GM12878 (cell line): ENCODE data around the gene MS4A2. TPM values are rescaled to one million over a fixed set of nuclear protein-coding genes. Genes with fewer than 3 reads are reported as not detected.

Source experiments
- ATAC-seq: fragments of 200-7000 bp; cut with Tn5 transposase; 3 replicates; pipeline ENCODE4 v1.9.1; 2020; ENCODE audit warnings: mild to moderate bottlenecking, moderate library complexity
- BruUV-seq: library from RNA; stranded (reverse); fragments of 400-500 nt; replicated peaks from 2 replicates; lab custom pipeline; 2021; lab: Mats Ljungman, UMichigan
- CTCF ChIA-PET: fragments of 300-600 bp; sonication (Branson Sonifier 250); formaldehyde crosslinking; extraction: SDS; loops from one replicate; lab custom pipeline; 2021; ENCODE audit warnings: inconsistent platforms; lab: Yijun Ruan, JAX
- POLR2A ChIA-PET: fragments of 350-600 bp; formaldehyde crosslinking; extraction: SDS; loops from one replicate; lab custom pipeline; 2021; ENCODE audit warnings: inconsistent platforms; lab: Charles Lee
- RAD21 ChIA-PET: fragments of 300-600 bp; sonication (Branson Sonifier 250); formaldehyde crosslinking; loops from one replicate; lab custom pipeline; 2023; ENCODE audit warnings: antibody characterized with exemption; ENCODE audit not compliant: unreplicated experiment; lab: Charles Lee
- SMC1A ChIA-PET: fragments of 300-600 bp; sonication (Branson Sonifier 250); formaldehyde crosslinking; loops from one replicate; lab custom pipeline; 2023; ENCODE audit not compliant: unreplicated experiment, uncharacterized antibody; lab: Charles Lee
- DNase-seq: peaks from one replicate; pipeline ENCODE4 v3.0.0-alpha.2; 2011; ENCODE audit warnings: low read depth, low spot score
- FAIRE-seq: peaks from 3 replicates; lab custom pipeline; 2011; peaks lifted over from hg19 to GRCh38; lab: Jason Lieb, UNC
- H2AFZ ChIP-seq: 2 replicates; pipeline ENCODE4 v1.6.0; 2011; ENCODE audit warnings: low read depth, low read length, control low read depth; ENCODE audit not compliant: control insufficient read depth
- H3K27ac ChIP-seq: 2 replicates; pipeline ENCODE4 v1.5.1; 2011; ENCODE audit warnings: control low read depth; ENCODE audit not compliant: control insufficient read depth, insufficient read depth
- H3K27me3 ChIP-seq, 2 experiments: replicated peaks in 1 of 2; 2 replicates each; pipeline versions ENCODE4 v1.6.0 to v1.6.1; 2011; ENCODE audit warnings: low read length in 1 of 2; ENCODE audit not compliant: control insufficient read depth in 2 of 2, insufficient read depth in 2 of 2
- H3K36me3 ChIP-seq, 2 experiments: 2 replicates each; pipeline ENCODE4 v1.5.1; 2011; ENCODE audit warnings: low read length in 1 of 2; ENCODE audit not compliant: control insufficient read depth in 2 of 2, insufficient read depth in 2 of 2
- H3K4me1 ChIP-seq: 2 replicates; pipeline ENCODE4 v1.6.1; 2011; ENCODE audit warnings: mild to moderate bottlenecking, low read length, moderate library complexity, mixed read lengths; ENCODE audit not compliant: control insufficient read depth, insufficient read depth
- H3K4me2 ChIP-seq: 2 replicates; pipeline ENCODE4 v1.6.0; 2011; ENCODE audit warnings: control low read depth; ENCODE audit not compliant: control insufficient read depth, insufficient read depth
- H3K4me3 ChIP-seq: fragments of 200-600 bp; sonication (generic); 2 replicates; pipeline ENCODE4 v1.5.1; 2016
- H3K79me2 ChIP-seq: 2 replicates; pipeline ENCODE4 v1.6.0; 2011; ENCODE audit warnings: low read length; ENCODE audit not compliant: control insufficient read depth, insufficient read depth
- H3K9ac ChIP-seq: 2 replicates; pipeline ENCODE4 v1.8.0; 2011; ENCODE audit warnings: low read length, control low read depth, mixed read lengths; ENCODE audit not compliant: control insufficient read depth, insufficient read depth
- H3K9me3 ChIP-seq: replicated peaks from 3 replicates; pipeline ENCODE4 v1.5.1; 2011; ENCODE audit warnings: mild to moderate bottlenecking, low read length; ENCODE audit not compliant: control insufficient read depth, insufficient read depth
- H4K20me1 ChIP-seq: 2 replicates; pipeline ENCODE4 v1.6.0; 2011; ENCODE audit not compliant: control insufficient read depth, insufficient read depth
- ATF7 ChIP-seq: fragments of 450-650 bp; IDR thresholded peaks from 2 replicates; pipeline ENCODE4 v1.6.1; 2016; ENCODE audit warnings: low read depth, mild to moderate bottlenecking
- EGR1 ChIP-seq, 2 experiments: IDR thresholded peaks; 1 replicate in 1 of 2; 2 replicates in 1 of 2; pipeline ENCODE4 v1.6.1; 2011 to 2012; ENCODE audit warnings: low read depth in 2 of 2, low read length in 2 of 2, borderline replicate concordance in 1 of 2, mild to moderate bottlenecking in 1 of 2, moderate library complexity in 1 of 2
- EP300 ChIP-seq, 2 experiments: fragments of 150-350 bp in 1 of 2; IDR thresholded peaks; 2 replicates each; pipeline ENCODE4 v1.6.1; 2011 to 2012; ENCODE audit warnings: low read depth in 2 of 2, low read length in 2 of 2, borderline replicate concordance in 1 of 2, improper control_type of control experiment in 1 of 2, inconsistent platforms in 1 of 2; ENCODE audit not compliant: control insufficient read depth in 1 of 2
- JUNB ChIP-seq: IDR thresholded peaks from 2 replicates; pipeline ENCODE4 v1.6.1; 2016; ENCODE audit warnings: antibody characterized with exemption, mild to moderate bottlenecking
- NFYA ChIP-seq: IDR thresholded peaks from 2 replicates; pipeline ENCODE4 v1.6.1; 2011; ENCODE audit warnings: low read depth, mild to moderate bottlenecking, low read length, improper control_type of control experiment, borderline replicate concordance
- PAX8 ChIP-seq: fragments of 450-650 bp; IDR thresholded peaks from 2 replicates; pipeline ENCODE4 v1.6.1; 2017; ENCODE audit warnings: mild to moderate bottlenecking, moderate library complexity
- POLR2AphosphoS2 ChIP-seq: IDR thresholded peaks from 2 replicates; pipeline ENCODE4 v1.6.1; 2011; ENCODE audit warnings: low read depth, mild to moderate bottlenecking, low read length, improper control_type of control experiment, moderate library complexity
- TBL1XR1 ChIP-seq: IDR thresholded peaks from 2 replicates; pipeline ENCODE4 v1.6.1; 2012; ENCODE audit warnings: low read depth, low read length, improper control_type of control experiment
- TCF3 ChIP-seq: IDR thresholded peaks from 2 replicates; pipeline ENCODE4 v1.6.1; 2012; ENCODE audit warnings: low read depth, mild to moderate bottlenecking, low read length, borderline replicate concordance; ENCODE audit not compliant: insufficient read depth
- WGBS: methylation state at CpG from one replicate; pipeline ENCODE4 v1.1.6; 2016; ENCODE audit warnings: low lambda C conversion rate; ENCODE audit not compliant: insufficient replicate concordance, insufficient coverage; ENCODE audit errors: missing lambda C conversion rate; 5-methylcytosine and 5-hydroxymethylcytosine counted together
- in situ Hi-C: fragments of 300-500 bp; cut with MboI; formaldehyde crosslinking; loops from 9 replicates; pipeline ENCODE4 v1.14.3; 2018; ENCODE audit warnings: mixed read lengths
- intact Hi-C: fragments of 100-400 bp; cut with micrococcal nuclease; formaldehyde crosslinking; loops from one replicate; pipeline ENCODE4 v1.14.2; 2022; ENCODE audit not compliant: unreplicated experiment
- polyA plus RNA-seq, 11 experiments: library from polyadenylated mRNA; depleted of rRNA in 4 of 11; unstranded in 6 of 11; stranded (reverse) in 5 of 11; fragments of >200 nt; fragmentation: Nextera tagmentation in 4 of 11; fragmentation: Illumina TruSeq in 1 of 11; extraction: Ambion mirVana in 4 of 11; extraction: Trizol in 1 of 11; gene quantifications; 1 replicate in 1 of 11; 2 replicates in 10 of 11; pipeline versions ENCODE4 v1.2.1 to v1.2.3, GENCODE V29; 2011 to 2016; ENCODE audit warnings: inconsistent platforms in 2 of 11, missing spikeins in 2 of 11, low read depth in 1 of 11
- total RNA-seq, 4 experiments: library from RNA; depleted of rRNA in 3 of 4; stranded (reverse); fragments of >200 nt in 3 of 4; fragmentation: Illumina TruSeq in 1 of 4; extraction: Trizol in 1 of 4; gene quantifications; 2 replicates each; pipeline versions ENCODE4 v1.2.1 to v1.2.3, GENCODE V29; 2013 to 2021
- TF ChIP-seq, protein P1 (sequence below): fragments of 150-350 bp; IDR thresholded peaks from 2 replicates; pipeline ENCODE4 v1.6.1; 2016; ENCODE audit warnings: low read depth, low read length
- TF ChIP-seq, protein P2 (sequence below): fragments of 450-650 bp; IDR thresholded peaks from 2 replicates; pipeline ENCODE4 v1.6.1; 2017; ENCODE audit warnings: mild to moderate bottlenecking, moderate library complexity
- TF ChIP-seq, protein P3 (sequence below): fragments of 450-650 bp; IDR thresholded peaks from 2 replicates; pipeline ENCODE4 v1.6.1; 2016; ENCODE audit warnings: mild to moderate bottlenecking

Gene MS4A2
- total and polyA plus RNA-seq, 10 of the 15 experiments (the other 5 are each of a cell fraction or from before 2014, with no cell fraction given), result not detected

DNA sequence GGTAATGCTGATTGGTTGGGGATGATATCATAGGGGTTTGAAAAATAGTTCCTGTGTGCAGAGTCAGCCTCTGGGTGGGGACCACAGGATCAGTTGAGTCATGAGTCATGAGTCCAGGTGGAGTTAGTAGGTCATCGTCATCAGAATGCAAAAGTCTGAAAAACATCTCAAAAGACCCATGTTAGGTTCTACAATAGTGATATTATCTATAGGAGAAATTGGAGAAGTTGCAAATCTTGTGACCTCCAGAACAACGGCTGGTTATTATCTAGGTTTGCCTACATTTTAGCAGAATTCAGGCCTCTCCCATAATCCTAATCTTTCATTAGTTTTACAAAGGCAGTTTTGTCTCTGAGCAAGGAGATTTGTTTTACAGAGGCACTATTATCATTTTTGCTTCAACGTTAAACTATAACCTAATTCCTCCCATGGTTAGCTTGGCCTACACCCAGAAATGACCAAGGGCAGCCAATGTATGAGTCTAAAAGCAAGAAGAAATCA is 38.9 kb downstream of the MS4A2 start (continued):
- no peak for TF ChIP-seq TBL1XR1

DNA sequence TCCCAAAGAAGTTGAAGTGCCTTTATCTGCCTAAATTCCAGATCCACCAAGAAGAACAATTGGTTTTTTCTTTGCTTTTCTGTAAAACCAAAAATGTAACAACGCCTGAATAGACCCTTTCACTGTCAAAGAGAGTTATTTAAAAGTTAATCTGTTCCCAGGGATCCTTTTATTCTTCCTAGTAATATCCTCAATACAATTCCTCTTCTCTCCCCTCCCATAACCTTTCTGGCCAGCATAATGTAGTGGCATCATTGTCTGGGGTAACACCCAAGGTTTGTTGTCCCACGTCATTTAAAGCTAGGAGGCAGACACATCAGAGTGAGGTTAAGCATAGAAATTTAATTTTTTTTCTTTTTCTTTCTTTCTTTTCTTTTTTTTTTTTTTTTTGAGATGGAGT is 39.9 kb downstream of the MS4A2 start:
- Histone ChIP-seq H3K4me2 (no peak overlapping the region), H3K4me3 (no peak overlapping the region), H3K36me3 (no peaks in the 10 kb centered on the region), H3K79me2 (no peaks in the 10 kb centered on the region), H3K9me3 (no peaks in the 10 kb centered on the region), H3K27ac (no peak overlapping the region), H3K9ac (no peak overlapping the region), H4K20me1 (no peaks in the 10 kb centered on the region), H2AFZ (no peak overlapping the region), H3K4me1 (no peaks in the 10 kb centered on the region), H3K27me3 (no peaks in the 10 kb centered on the region)
- ATAC-seq (no peak), DNase-seq (no peak), FAIRE-seq (no peak)
- CTCF ChIA-PET, result interaction anchor here (1.3 to 2.3 kb wide), 3 partner anchors 9 to 123 kb away, joined by 5 to 9 read pairs (median 5); no protein-coding TSS in a partner anchor
- in situ Hi-C loops (no loop called here), intact Hi-C loops (no loop called here)
- SMC1A ChIA-PET, result interaction anchor here (0.5 to 2.8 kb wide), 5 partner anchors 9 to 137 kb away, joined by 4 to 16 read pairs (median 6); no protein-coding TSS in a partner anchor
- WGBS, result 2% methylated on average over 2 of the region's 2 CpGs
- RAD21 ChIA-PET, result no interaction called here
- POLR2A ChIA-PET, result interaction anchor here (0.6 kb wide), 1 partner anchor 65 kb away, joined by 3 read pairs; no protein-coding TSS in a partner anchor
- BruUV-seq, result no TSS peak
- TF ChIP-seq, protein P1, sequence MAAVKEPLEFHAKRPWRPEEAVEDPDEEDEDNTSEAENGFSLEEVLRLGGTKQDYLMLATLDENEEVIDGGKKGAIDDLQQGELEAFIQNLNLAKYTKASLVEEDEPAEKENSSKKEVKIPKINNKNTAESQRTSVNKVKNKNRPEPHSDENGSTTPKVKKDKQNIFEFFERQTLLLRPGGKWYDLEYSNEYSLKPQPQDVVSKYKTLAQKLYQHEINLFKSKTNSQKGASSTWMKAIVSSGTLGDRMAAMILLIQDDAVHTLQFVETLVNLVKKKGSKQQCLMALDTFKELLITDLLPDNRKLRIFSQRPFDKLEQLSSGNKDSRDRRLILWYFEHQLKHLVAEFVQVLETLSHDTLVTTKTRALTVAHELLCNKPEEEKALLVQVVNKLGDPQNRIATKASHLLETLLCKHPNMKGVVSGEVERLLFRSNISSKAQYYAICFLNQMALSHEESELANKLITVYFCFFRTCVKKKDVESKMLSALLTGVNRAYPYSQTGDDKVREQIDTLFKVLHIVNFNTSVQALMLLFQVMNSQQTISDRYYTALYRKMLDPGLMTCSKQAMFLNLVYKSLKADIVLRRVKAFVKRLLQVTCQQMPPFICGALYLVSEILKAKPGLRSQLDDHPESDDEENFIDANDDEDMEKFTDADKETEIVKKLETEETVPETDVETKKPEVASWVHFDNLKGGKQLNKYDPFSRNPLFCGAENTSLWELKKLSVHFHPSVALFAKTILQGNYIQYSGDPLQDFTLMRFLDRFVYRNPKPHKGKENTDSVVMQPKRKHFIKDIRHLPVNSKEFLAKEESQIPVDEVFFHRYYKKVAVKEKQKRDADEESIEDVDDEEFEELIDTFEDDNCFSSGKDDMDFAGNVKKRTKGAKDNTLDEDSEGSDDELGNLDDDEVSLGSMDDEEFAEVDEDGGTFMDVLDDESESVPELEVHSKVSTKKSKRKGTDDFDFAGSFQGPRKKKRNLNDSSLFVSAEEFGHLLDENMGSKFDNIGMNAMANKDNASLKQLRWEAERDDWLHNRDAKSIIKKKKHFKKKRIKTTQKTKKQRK, result no peak
- TF ChIP-seq POLR2AphosphoS2 (no peak), JUNB (no peak), TCF3 (no peak), NFYA (no peak), EP300 (IDR thresholded peaks at IDR 0.05; ENCODE audit: borderline replicate concordance in 1 of 2, control insufficient read depth in 1 of 2, low read depth in 2 of 2, low read length in 2 of 2) (no peak), PAX8 (no peak), ATF7 (no peak), EGR1 (IDR thresholded peaks at IDR 0.05; ENCODE audit: borderline replicate concordance in 1 of 2, low read depth in 2 of 2, low read length in 2 of 2) (no peak)
- TF ChIP-seq, protein P2, sequence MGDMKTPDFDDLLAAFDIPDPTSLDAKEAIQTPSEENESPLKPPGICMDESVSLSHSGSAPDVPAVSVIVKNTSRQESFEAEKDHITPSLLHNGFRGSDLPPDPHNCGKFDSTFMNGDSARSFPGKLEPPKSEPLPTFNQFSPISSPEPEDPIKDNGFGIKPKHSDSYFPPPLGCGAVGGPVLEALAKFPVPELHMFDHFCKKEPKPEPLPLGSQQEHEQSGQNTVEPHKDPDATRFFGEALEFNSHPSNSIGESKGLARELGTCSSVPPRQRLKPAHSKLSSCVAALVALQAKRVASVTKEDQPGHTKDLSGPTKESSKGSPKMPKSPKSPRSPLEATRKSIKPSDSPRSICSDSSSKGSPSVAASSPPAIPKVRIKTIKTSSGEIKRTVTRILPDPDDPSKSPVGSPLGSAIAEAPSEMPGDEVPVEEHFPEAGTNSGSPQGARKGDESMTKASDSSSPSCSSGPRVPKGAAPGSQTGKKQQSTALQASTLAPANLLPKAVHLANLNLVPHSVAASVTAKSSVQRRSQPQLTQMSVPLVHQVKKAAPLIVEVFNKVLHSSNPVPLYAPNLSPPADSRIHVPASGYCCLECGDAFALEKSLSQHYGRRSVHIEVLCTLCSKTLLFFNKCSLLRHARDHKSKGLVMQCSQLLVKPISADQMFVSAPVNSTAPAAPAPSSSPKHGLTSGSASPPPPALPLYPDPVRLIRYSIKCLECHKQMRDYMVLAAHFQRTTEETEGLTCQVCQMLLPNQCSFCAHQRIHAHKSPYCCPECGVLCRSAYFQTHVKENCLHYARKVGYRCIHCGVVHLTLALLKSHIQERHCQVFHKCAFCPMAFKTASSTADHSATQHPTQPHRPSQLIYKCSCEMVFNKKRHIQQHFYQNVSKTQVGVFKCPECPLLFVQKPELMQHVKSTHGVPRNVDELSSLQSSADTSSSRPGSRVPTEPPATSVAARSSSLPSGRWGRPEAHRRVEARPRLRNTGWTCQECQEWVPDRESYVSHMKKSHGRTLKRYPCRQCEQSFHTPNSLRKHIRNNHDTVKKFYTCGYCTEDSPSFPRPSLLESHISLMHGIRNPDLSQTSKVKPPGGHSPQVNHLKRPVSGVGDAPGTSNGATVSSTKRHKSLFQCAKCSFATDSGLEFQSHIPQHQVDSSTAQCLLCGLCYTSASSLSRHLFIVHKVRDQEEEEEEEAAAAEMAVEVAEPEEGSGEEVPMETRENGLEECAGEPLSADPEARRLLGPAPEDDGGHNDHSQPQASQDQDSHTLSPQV, result no peak
- TF ChIP-seq, protein P3, sequence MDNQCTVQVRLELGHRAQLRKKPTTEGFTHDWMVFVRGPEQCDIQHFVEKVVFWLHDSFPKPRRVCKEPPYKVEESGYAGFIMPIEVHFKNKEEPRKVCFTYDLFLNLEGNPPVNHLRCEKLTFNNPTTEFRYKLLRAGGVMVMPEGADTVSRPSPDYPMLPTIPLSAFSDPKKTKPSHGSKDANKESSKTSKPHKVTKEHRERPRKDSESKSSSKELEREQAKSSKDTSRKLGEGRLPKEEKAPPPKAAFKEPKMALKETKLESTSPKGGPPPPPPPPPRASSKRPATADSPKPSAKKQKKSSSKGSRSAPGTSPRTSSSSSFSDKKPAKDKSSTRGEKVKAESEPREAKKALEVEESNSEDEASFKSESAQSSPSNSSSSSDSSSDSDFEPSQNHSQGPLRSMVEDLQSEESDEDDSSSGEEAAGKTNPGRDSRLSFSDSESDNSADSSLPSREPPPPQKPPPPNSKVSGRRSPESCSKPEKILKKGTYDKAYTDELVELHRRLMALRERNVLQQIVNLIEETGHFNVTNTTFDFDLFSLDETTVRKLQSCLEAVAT, result no peak
